HepG2 (cell line): ENCODE data around the gene DNAJA3. TPM values are rescaled to one million over a fixed set of nuclear protein-coding genes. Genes with fewer than 3 reads are reported as not detected.

Experiments
- ATAC-seq: fragments of 200-7000 bp; cut with Tn5 transposase; 3 replicates; pipeline ENCODE4 v1.9.1; 2020; ENCODE audit warnings: mild to moderate bottlenecking, moderate library complexity
- BruUV-seq: library from RNA; stranded (reverse); fragments of 400-500 nt; replicated peaks from 2 replicates; lab custom pipeline; 2021; lab: Mats Ljungman, UMichigan
- CTCF ChIA-PET: fragments of 300-600 bp; formaldehyde crosslinking; extraction: SDS; loops from one replicate; lab custom pipeline; 2021; ENCODE audit warnings: low total read pairs, inconsistent platforms, low intra/inter-chr PET ratio; lab: Yijun Ruan, JAX
- POLR2A ChIA-PET: fragments of 350-600 bp; sonication (Branson Sonifier 250); formaldehyde crosslinking; loops from one replicate; lab custom pipeline; 2020; ENCODE audit warnings: antibody characterized with exemption, inconsistent platforms; lab: Yijun Ruan, JAX
- DNase-seq: peaks from one replicate; pipeline ENCODE4 v3.0.0-alpha.2; 2015; ENCODE audit warnings: low spot score
- FAIRE-seq: peaks from 3 replicates; lab custom pipeline; 2011; peaks lifted over from hg19 to GRCh38; lab: Jason Lieb, UNC
- H2AFZ ChIP-seq: one replicate; pipeline ENCODE4 v1.6.1; 2011; ENCODE audit warnings: low read length, inconsistent platforms
- H3K27ac ChIP-seq: fragments of 300-600 bp; 3 replicates; pipeline ENCODE4 v1.8.0; 2011; ENCODE audit warnings: mixed run types, mild to moderate bottlenecking, mixed read lengths, low read length, inconsistent platforms; ENCODE audit not compliant: insufficient read depth; ENCODE audit errors: extremely low read length
- H3K27me3 ChIP-seq, 2 experiments: fragments of 200-600 bp in 1 of 2; 2 replicates in 1 of 2; 3 replicates in 1 of 2; pipeline versions ENCODE4 v1.6.0 to v1.8.0; 2011; ENCODE audit warnings: low read length in 2 of 2, mild to moderate bottlenecking in 2 of 2, moderate library complexity in 2 of 2, inconsistent platforms in 1 of 2; ENCODE audit not compliant: insufficient read depth in 2 of 2, control insufficient read depth in 1 of 2
- H3K36me3 ChIP-seq, 2 experiments: fragments of 200-600 bp in 1 of 2; replicated peaks in 1 of 2; 2 replicates in 1 of 2; 3 replicates in 1 of 2; pipeline versions ENCODE4 v1.5.1 to v1.8.0; 2011; ENCODE audit warnings: low read length in 2 of 2, inconsistent platforms in 1 of 2; ENCODE audit not compliant: insufficient read depth in 2 of 2, control insufficient read depth in 1 of 2
- H3K4me1 ChIP-seq: 2 replicates; pipeline ENCODE4 v1.5.1; 2012; ENCODE audit warnings: low read length, inconsistent platforms; ENCODE audit not compliant: insufficient read depth
- H3K4me2 ChIP-seq: 2 replicates; pipeline ENCODE4 v1.6.0; 2011; ENCODE audit warnings: low read depth, low read length, inconsistent platforms
- H3K4me3 ChIP-seq, 3 experiments: fragments of 200-600 bp in 1 of 3; sonication (generic), shearing (Covaris generic) in 1 of 3; replicated peaks in 1 of 3; 2 replicates each; pipeline ENCODE4 v1.5.1; 2011 to 2016; ENCODE audit warnings: low read length in 3 of 3, inconsistent platforms in 2 of 3, low read depth in 2 of 3, mild to moderate bottlenecking in 2 of 3, control low read depth in 1 of 3, mixed read lengths in 1 of 3; ENCODE audit not compliant: insufficient read depth in 1 of 3
- H3K79me2 ChIP-seq: one replicate; pipeline ENCODE4 v1.6.1; 2011; ENCODE audit warnings: low read length, inconsistent platforms; ENCODE audit not compliant: insufficient read depth
- H3K9ac ChIP-seq: 2 replicates; pipeline ENCODE4 v1.6.0; 2011; ENCODE audit warnings: mild to moderate bottlenecking, low read depth, low read length, inconsistent platforms; ENCODE audit not compliant: insufficient read depth
- H3K9me3 ChIP-seq: 2 replicates; pipeline ENCODE4 v1.5.1; 2012; ENCODE audit warnings: mild to moderate bottlenecking, low read length
- H4K20me1 ChIP-seq: 2 replicates; pipeline ENCODE4 v1.6.0; 2011; ENCODE audit warnings: inconsistent platforms, mild to moderate bottlenecking, low read length, moderate library complexity; ENCODE audit not compliant: insufficient read depth
- NFE2L1 ChIP-seq: sonication (generic); formaldehyde crosslinking; IDR thresholded peaks from 2 replicates; pipeline ENCODE4 v1.4.0; 2020; ENCODE audit warnings: missing genetic modification reagents, mild to moderate bottlenecking, borderline replicate concordance
- RNF2 ChIP-seq: fragments of 450-650 bp; conservative IDR thresholded peaks from 2 replicates; pipeline ENCODE4 v1.6.1; 2016; ENCODE audit warnings: low read depth
- SCMH1 ChIP-seq: sonication (generic); formaldehyde crosslinking; IDR thresholded peaks from 2 replicates; pipeline ENCODE4 v1.9.0; 2021; ENCODE audit warnings: missing genetic modification reagents, mild to moderate bottlenecking, borderline replicate concordance
- ZNF101 ChIP-seq: sonication (generic); formaldehyde crosslinking; IDR thresholded peaks from 2 replicates; pipeline ENCODE4 v1.4.0; 2020; ENCODE audit warnings: mild to moderate bottlenecking, low read depth, missing genetic modification reagents, borderline replicate concordance
- ZNF607 ChIP-seq: sonication (generic); formaldehyde crosslinking; IDR thresholded peaks from 2 replicates; pipeline ENCODE4 v1.5.1; 2020; ENCODE audit warnings: missing genetic modification reagents, mild to moderate bottlenecking, borderline replicate concordance
- WGBS: methylation state at CpG from one replicate; pipeline ENCODE4 v1.1.6; 2017; ENCODE audit warnings: low lambda C conversion rate; 5-methylcytosine and 5-hydroxymethylcytosine counted together
- in situ Hi-C: cut with HindIII; loops from 2 replicates; pipeline ENCODE4 v1.10.0; 2017; ENCODE audit warnings: low pct_unique_long_range_greater_than_20kb; ENCODE audit not compliant: extremely low pct_ligation_motif_present
- intact Hi-C: fragments of 100-400 bp; cut with micrococcal nuclease; formaldehyde crosslinking; loops from one replicate; pipeline ENCODE4 v1.10.0; 2022; ENCODE audit not compliant: unreplicated experiment
- polyA plus RNA-seq, 8 experiments: library from polyadenylated mRNA; depleted of rRNA in 3 of 8; stranded (reverse) in 7 of 8; unstranded in 1 of 8; fragments of >200 nt; fragmentation: Illumina TruSeq in 4 of 8; extraction: Trizol in 4 of 8; gene quantifications; 2 replicates each; pipeline versions ENCODE4 v1.2.1 to v1.2.3, GENCODE V29; 2011 to 2016; ENCODE audit warnings: low read depth in 4 of 8, missing spikeins in 1 of 8, mixed read lengths in 1 of 8; ENCODE audit not compliant: insufficient read depth in 1 of 8
- total RNA-seq, 5 experiments: library from RNA; depleted of rRNA; stranded (reverse); fragments of >200 nt; fragmentation: Illumina TruSeq; extraction: Trizol; gene quantifications; 2 replicates each; pipeline ENCODE4 v1.2.3, GENCODE V29; 2016; ENCODE audit warnings: low read depth in 1 of 5
- TF ChIP-seq, protein P1 (sequence below), 2 experiments: fragments of 450-650 bp in 1 of 2; sonication (generic) in 1 of 2; formaldehyde crosslinking; IDR thresholded peaks; 2 replicates each; pipeline versions ENCODE4 v1.5.0 to v1.8.0; 2020 to 2022; ENCODE audit warnings: mild to moderate bottlenecking in 1 of 2, missing genetic modification reagents in 1 of 2

The DNAJA3 gene
- total and polyA plus RNA-seq, 2 of the 13 experiments (the other 11 are each of a cell fraction or from before 2014, with no cell fraction given), result 77.0 to 83.3 TPM

DNA sequence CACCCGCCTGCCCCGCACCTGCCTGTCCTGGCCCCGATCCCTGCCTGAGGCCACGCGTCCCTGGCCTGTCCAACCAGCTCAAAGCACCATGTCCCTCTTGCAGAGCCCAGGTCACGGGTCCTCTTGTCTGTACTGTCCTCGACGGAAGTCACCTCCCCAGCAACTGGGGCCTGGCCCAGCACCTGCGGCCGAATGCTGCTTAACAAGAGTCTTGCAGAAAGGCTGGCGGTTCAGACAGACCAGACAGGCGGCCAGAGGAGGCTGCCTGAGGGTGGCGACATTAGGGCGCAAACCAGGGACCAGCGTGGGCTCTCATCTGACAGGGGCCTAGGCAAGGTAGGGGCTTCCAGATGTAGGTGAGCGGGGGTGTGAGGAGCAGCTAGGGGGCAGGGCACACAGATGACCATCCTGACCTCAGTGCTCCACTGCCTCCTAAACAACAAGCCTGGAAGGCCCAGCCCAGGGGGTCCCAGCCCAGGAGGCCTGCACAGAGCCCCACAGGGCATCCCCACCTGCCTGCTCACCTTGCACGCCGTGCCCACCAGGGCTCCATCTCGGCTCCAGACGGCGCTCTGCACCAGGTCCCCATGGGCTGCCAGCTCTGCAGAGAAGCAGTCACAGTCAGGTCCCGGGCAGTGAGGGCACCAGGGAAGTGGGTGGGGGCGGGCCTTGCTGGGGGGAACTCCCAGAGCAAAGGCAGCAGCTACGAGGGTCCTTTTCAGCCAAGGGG lies 20.5 kb upstream of the DNAJA3 start (continued):
- TF ChIP-seq, protein P1, sequence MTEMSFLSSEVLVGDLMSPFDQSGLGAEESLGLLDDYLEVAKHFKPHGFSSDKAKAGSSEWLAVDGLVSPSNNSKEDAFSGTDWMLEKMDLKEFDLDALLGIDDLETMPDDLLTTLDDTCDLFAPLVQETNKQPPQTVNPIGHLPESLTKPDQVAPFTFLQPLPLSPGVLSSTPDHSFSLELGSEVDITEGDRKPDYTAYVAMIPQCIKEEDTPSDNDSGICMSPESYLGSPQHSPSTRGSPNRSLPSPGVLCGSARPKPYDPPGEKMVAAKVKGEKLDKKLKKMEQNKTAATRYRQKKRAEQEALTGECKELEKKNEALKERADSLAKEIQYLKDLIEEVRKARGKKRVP (CRISPR knock-in tag; IDR thresholded peaks at IDR 0.05), result no peak
- TF ChIP-seq ZNF607 (CRISPR knock-in tag), result no peak
- no peak for TF ChIP-seq ZNF101 (CRISPR knock-in tag)
- TF ChIP-seq SCMH1 (CRISPR knock-in tag), result no peak

DNA sequence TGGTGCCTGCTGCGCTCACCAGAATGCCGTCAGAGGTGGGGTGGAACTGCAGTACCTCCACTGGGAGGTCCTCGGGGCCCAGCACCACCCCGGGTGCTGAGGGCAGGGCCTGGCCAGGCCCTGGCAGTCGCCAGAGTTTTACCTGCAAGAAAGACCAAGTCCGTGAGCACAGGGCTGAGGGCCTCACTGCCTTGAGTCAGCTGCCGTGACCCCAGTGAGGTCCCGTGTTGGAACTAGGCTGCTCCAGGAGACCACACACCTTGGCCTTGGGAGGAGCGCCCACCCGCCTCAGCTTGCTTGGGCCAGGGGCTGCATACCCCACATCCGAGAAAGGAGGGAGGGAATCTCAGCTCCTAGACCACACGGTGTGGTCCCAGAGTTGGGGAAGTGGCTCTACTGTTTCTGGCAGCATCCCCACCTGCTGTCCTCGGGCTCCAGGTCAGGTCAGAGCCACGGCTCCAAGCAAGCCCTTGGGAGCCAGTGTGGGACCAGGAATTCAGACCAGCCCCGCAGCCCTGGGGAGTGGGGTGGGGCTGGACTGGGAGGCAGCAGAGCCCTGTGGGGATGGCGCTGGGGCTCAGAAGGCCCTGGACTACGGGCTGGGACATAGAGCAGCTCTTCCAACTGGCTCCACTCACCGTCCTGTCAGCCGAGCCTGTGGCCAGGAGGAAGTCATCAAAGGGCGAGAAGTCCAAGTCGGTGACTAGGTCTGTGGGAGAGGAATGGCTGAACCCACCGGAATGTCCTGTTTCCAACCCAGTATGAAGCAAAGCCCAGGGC lies 17.9 kb upstream of the DNAJA3 start:
- POLR2A ChIA-PET, result no interaction called here
- ATAC-seq, result no peak
- no peaks in the 10 kb centered on the region for H3K9me3 ChIP-seq
- intact Hi-C loops, result no loop called here
- in situ Hi-C loops, result no loop called here
- no peak for TF ChIP-seq RNF2
- no peak for TF ChIP-seq NFE2L1 (CRISPR knock-in tag)
- TF ChIP-seq, all 625 proteins: peak for 0
- CTCF ChIA-PET, result no interaction called here
- no peak overlapping the region for H3K4me2 ChIP-seq
- H3K27ac ChIP-seq, result no peak overlapping the region
- H3K9ac ChIP-seq, result no peak overlapping the region
- BruUV-seq, result no TSS peak
- no peak overlapping the region for H3K4me3 ChIP-seq
- no peaks in the 10 kb centered on the region for H3K79me2 ChIP-seq
- H4K20me1 ChIP-seq, result no peaks in the 10 kb centered on the region
- no peaks in the 10 kb centered on the region for H3K4me1 ChIP-seq
- FAIRE-seq (no peak), DNase-seq (no peak)
- no peaks in the 10 kb centered on the region for H3K27me3 ChIP-seq
- peaks cover 4 to 35% of the 10 kb centered on the region in 2 experiments; a peak in 4 of 5 replicates for H3K36me3 ChIP-seq
- H2AFZ ChIP-seq, result no peak overlapping the region
- WGBS, result 95% methylated on average over 11 of the region's 22 CpGs
